ENCODE data around the gene ZNRF2. TPM values are rescaled to one million over a fixed set of nuclear protein-coding genes. Genes with fewer than 3 reads are reported as not detected.

Gene ZNRF2
- total and polyA plus RNA-seq, 2 experiments from 2014 or later: 11.0 to 18.8 TPM

DNA sequence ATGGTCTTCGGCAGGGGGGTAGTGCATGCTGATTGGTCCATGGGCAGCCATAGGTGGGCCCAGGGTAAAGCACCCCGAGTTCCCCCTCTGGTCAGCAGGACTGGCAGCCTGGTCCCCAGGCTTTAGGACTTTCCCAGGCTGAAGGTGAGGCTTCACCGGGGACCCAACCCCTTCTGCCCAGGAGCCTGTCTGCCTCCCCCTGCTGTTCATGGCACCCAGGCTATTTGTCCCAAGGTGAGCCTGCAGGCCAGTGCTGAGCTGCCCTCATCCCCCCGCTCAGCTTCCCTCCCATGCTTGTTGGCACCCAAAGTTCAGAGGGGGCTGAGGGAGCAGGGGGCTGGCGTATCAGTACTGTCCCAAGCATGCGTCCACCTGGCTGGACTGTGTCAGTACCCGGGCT, 38.5 kb upstream of the ZNRF2 start:
- Histone ChIP-seq H3K9me2 (replicated peaks; ENCODE audit: insufficient read depth) (no peaks in the 10 kb centered on the region), H3K4me3 (no peak overlapping the region), H2AFZ (no peak overlapping the region), H3K27ac (no peak overlapping the region), H3K79me2 (no peaks in the 10 kb centered on the region), H4K20me1 (ENCODE audit: insufficient read depth, poor library complexity, severe bottlenecking) (no peaks in the 10 kb centered on the region), H3K4me1 (ENCODE audit: insufficient read depth) (no peaks in the 10 kb centered on the region), H3K4me2 (no peak overlapping the region), H3K9me3 (ENCODE audit: low read depth) (no peaks in the 10 kb centered on the region), H3K27me3 (no peaks in the 10 kb centered on the region), H3K36me3 (replicated peaks; ENCODE audit: insufficient read depth, low read depth) (no peaks in the 10 kb centered on the region)
- no peak for TF ChIP-seq EZH2 (IDR thresholded peaks at IDR 0.05; ENCODE audit: borderline replicate concordance)
- TF ChIP-seq EZH2phosphoT487 (IDR thresholded peaks at IDR 0.05; ENCODE audit: low read depth, severe bottlenecking, unreplicated experiment): no peak
- WGBS (ENCODE audit: low lambda C conversion rate, missing lambda C conversion rate): 95% methylated on average over 7 of the region's 7 CpGs
- no peak for DNase-seq (ENCODE audit: low spot score)

DNA sequence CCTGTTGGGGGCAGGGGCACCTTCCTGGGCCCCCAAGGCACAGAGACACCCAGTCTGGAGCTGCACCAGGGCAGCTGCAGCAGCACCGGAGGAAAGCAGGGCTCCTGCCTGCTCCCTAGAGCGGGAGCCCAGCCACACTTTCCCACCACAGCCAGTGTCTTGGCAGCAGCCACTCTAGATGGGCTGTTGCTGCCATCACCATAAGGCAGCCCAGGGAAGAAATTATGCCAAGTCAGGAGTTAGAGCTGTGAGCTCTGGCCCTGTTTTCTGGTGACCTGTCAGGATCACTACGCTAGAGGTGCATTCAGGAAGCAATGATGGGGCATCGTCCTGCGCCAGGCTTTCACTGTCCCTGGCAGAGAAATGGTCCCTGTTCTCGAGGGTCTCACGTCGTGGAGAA, 38.0 kb upstream of the ZNRF2 start:
- Histone ChIP-seq H2AFZ (no peak overlapping the region), H3K36me3 (replicated peaks; ENCODE audit: insufficient read depth, low read depth) (no peaks in the 10 kb centered on the region), H3K27me3 (no peaks in the 10 kb centered on the region), H4K20me1 (ENCODE audit: insufficient read depth, poor library complexity, severe bottlenecking) (no peaks in the 10 kb centered on the region), H3K4me2 (no peak overlapping the region), H3K79me2 (no peaks in the 10 kb centered on the region), H3K4me1 (ENCODE audit: insufficient read depth) (no peaks in the 10 kb centered on the region), H3K27ac (no peak overlapping the region), H3K9me3 (ENCODE audit: low read depth) (no peaks in the 10 kb centered on the region), H3K9me2 (replicated peaks; ENCODE audit: insufficient read depth) (no peaks in the 10 kb centered on the region), H3K4me3 (no peak overlapping the region)
- no peak for DNase-seq (ENCODE audit: low spot score)
- TF ChIP-seq, protein P1, sequence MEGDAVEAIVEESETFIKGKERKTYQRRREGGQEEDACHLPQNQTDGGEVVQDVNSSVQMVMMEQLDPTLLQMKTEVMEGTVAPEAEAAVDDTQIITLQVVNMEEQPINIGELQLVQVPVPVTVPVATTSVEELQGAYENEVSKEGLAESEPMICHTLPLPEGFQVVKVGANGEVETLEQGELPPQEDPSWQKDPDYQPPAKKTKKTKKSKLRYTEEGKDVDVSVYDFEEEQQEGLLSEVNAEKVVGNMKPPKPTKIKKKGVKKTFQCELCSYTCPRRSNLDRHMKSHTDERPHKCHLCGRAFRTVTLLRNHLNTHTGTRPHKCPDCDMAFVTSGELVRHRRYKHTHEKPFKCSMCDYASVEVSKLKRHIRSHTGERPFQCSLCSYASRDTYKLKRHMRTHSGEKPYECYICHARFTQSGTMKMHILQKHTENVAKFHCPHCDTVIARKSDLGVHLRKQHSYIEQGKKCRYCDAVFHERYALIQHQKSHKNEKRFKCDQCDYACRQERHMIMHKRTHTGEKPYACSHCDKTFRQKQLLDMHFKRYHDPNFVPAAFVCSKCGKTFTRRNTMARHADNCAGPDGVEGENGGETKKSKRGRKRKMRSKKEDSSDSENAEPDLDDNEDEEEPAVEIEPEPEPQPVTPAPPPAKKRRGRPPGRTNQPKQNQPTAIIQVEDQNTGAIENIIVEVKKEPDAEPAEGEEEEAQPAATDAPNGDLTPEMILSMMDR (IDR thresholded peaks at IDR 0.05; ENCODE audit: poor library complexity): no peak
- TF ChIP-seq EZH2phosphoT487 (IDR thresholded peaks at IDR 0.05; ENCODE audit: low read depth, severe bottlenecking, unreplicated experiment): no peak
- TF ChIP-seq EZH2 (IDR thresholded peaks at IDR 0.05; ENCODE audit: borderline replicate concordance): no peak
- WGBS (ENCODE audit: low lambda C conversion rate, missing lambda C conversion rate): 92% methylated on average over 8 of the region's 8 CpGs

GRCh38 chr7:30247541-30248401, 36.6 kb upstream of the ZNRF2 start:
- Histone ChIP-seq H3K27me3 (no peaks in the 10 kb centered on the region), H3K27ac (no peak overlapping the region), H3K9me2 (replicated peaks; ENCODE audit: insufficient read depth) (no peaks in the 10 kb centered on the region), H3K79me2 (no peaks in the 10 kb centered on the region), H3K4me3 (no peak overlapping the region), H3K4me2 (no peak overlapping the region), H3K9me3 (ENCODE audit: low read depth) (no peaks in the 10 kb centered on the region), H3K36me3 (replicated peaks; ENCODE audit: insufficient read depth, low read depth) (no peaks in the 10 kb centered on the region), H2AFZ (no peak overlapping the region), H4K20me1 (ENCODE audit: insufficient read depth, poor library complexity, severe bottlenecking) (no peaks in the 10 kb centered on the region), H3K4me1 (ENCODE audit: insufficient read depth) (peaks cover under 1% of the 10 kb centered on the region)
- TF ChIP-seq EZH2 (IDR thresholded peaks at IDR 0.05; ENCODE audit: borderline replicate concordance): no peak
- TF ChIP-seq EZH2phosphoT487 (IDR thresholded peaks at IDR 0.05; ENCODE audit: low read depth, severe bottlenecking, unreplicated experiment): no peak
- TF ChIP-seq, protein P1 (IDR thresholded peaks at IDR 0.05; ENCODE audit: poor library complexity): no peak
- DNase-seq (ENCODE audit: low spot score): no peak
- 45% methylated on average over 6 of the region's 6 CpGs for WGBS (ENCODE audit: low lambda C conversion rate, missing lambda C conversion rate)

DNA sequence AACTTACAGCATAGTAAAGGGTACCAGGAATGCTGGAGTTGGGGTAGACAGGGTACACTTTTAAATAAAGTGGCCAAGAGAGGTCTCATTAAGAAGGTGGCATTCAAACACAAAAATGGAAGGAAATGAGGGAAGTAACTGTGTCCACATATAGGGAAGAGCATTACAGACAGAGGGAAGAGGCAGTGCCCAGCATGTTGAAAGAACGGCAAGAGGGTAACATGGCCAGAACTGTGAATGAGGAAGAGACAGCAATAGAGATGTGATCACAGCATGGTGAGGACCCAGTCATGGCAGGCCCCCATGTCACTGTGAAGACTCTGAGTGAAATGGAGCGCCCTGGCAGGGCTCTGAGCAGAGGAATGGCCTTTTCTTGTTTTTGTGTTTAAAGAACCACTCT, 35.1 kb upstream of the ZNRF2 start:
- H3K79me2 ChIP-seq: no peaks in the 10 kb centered on the region
- H3K4me1 ChIP-seq (ENCODE audit: insufficient read depth): peaks cover 16% of the 10 kb centered on the region
- H3K27me3 ChIP-seq: no peaks in the 10 kb centered on the region
- no peak for DNase-seq (ENCODE audit: low spot score)
- H3K27ac ChIP-seq: no peak overlapping the region
- no peaks in the 10 kb centered on the region for H3K36me3 ChIP-seq (replicated peaks; ENCODE audit: insufficient read depth, low read depth)
- TF ChIP-seq EZH2phosphoT487 (IDR thresholded peaks at IDR 0.05; ENCODE audit: low read depth, severe bottlenecking, unreplicated experiment): no peak
- TF ChIP-seq, protein P1 (IDR thresholded peaks at IDR 0.05; ENCODE audit: poor library complexity): no peak
- no peak for TF ChIP-seq EZH2 (IDR thresholded peaks at IDR 0.05; ENCODE audit: borderline replicate concordance)
- WGBS (ENCODE audit: low lambda C conversion rate, missing lambda C conversion rate): 88% methylated on average over 2 of the region's 2 CpGs
- no peak overlapping the region for H3K4me3 ChIP-seq
- H3K9me2 ChIP-seq (replicated peaks; ENCODE audit: insufficient read depth): no peaks in the 10 kb centered on the region
- no peaks in the 10 kb centered on the region for H4K20me1 ChIP-seq (ENCODE audit: insufficient read depth, poor library complexity, severe bottlenecking)
- H3K9me3 ChIP-seq (ENCODE audit: low read depth): no peaks in the 10 kb centered on the region
- H2AFZ ChIP-seq: no peak overlapping the region
- no peak overlapping the region for H3K4me2 ChIP-seq
